Measurements from ENCODE around the gene USP44.

- TF ChIP-seq RAD21 (IDR thresholded peaks at IDR 0.05; ENCODE audit: low read depth) (no peak), ZNF274 (IDR thresholded peaks at IDR 0.05; ENCODE audit: low read depth, low read length) (no peak), POLR2AphosphoS5 (IDR thresholded peaks at IDR 0.05; ENCODE audit: low read depth, low read length) (no peak), POLR2A (IDR thresholded peaks at IDR 0.05; ENCODE audit: borderline replicate concordance, extremely low read depth, insufficient read depth, insufficient read length) (no peak), EGR1 (IDR thresholded peaks at IDR 0.05; ENCODE audit: low read depth) (no peak), MAX (IDR thresholded peaks at IDR 0.05) (no peak), CTCF (IDR thresholded peaks at IDR 0.05 in 2 of 3, conservative IDR thresholded peaks at IDR 0.05 in 1 of 3; ENCODE audit: borderline replicate concordance in 1 of 3, insufficient read depth in 1 of 3, low read depth in 2 of 3, low read length in 2 of 3) (no peak)
Observed at GRCh38 chr12:95511977-95512376, 39.3 kb downstream of the USP44 start.
